Fibroblast of lung (primary cell): ENCODE data around the gene RER1. TPM values are rescaled to one million over a fixed set of nuclear protein-coding genes. Genes with fewer than 3 reads are reported as not detected.

Experiments used
- DNase-seq, 2 donors: peaks; one replicate each; pipeline versions ENCODE4 v3.0.0 to v3.0.0-alpha.2; 2010; ENCODE audit warnings: low read depth in 2 of 2
- H2AFZ ChIP-seq: 2 replicates; pipeline ENCODE4 v1.5.1; 2012; ENCODE audit warnings: low read length, control low read depth, inconsistent platforms
- H3K27ac ChIP-seq: 2 replicates; pipeline ENCODE4 v1.5.1; 2011; ENCODE audit warnings: low read length, control low read depth; ENCODE audit not compliant: insufficient read depth
- H3K27me3 ChIP-seq: 2 replicates; pipeline ENCODE4 v1.5.1; 2011; ENCODE audit warnings: mild to moderate bottlenecking, low read length; ENCODE audit not compliant: control insufficient read depth, insufficient read depth
- H3K36me3 ChIP-seq: 2 replicates; pipeline ENCODE4 v1.5.1; 2011; ENCODE audit warnings: low read length; ENCODE audit not compliant: control insufficient read depth, insufficient read depth
- H3K4me1 ChIP-seq: 2 replicates; pipeline ENCODE4 v1.5.1; 2011; ENCODE audit warnings: low read length; ENCODE audit not compliant: control insufficient read depth, insufficient read depth; ENCODE audit errors: extremely low read depth
- H3K4me2 ChIP-seq: 2 replicates; pipeline ENCODE4 v1.5.1; 2011; ENCODE audit warnings: low read length, control low read depth; ENCODE audit not compliant: insufficient read depth; ENCODE audit errors: extremely low read depth
- H3K4me3 ChIP-seq, 4 experiments: fragments of 200-600 bp in 1 of 4; sonication (generic) in 1 of 4; replicated peaks in 1 of 4; 2 replicates each; pipeline ENCODE4 v1.5.1; 2011 to 2016; ENCODE audit warnings: low read length in 4 of 4, low read depth in 3 of 4, mild to moderate bottlenecking in 3 of 4, control low read depth in 2 of 4, inconsistent platforms in 1 of 4, mixed read lengths in 1 of 4; ENCODE audit not compliant: insufficient read depth in 1 of 4; ENCODE audit errors: control extremely low read depth in 1 of 4
- H3K79me2 ChIP-seq: 2 replicates; pipeline ENCODE4 v1.5.1; 2012; ENCODE audit warnings: mild to moderate bottlenecking, low read length, inconsistent platforms; ENCODE audit not compliant: control insufficient read depth, insufficient read depth
- H3K9ac ChIP-seq: 2 replicates; pipeline ENCODE4 v1.5.1; 2011; ENCODE audit warnings: mild to moderate bottlenecking, low read length, control low read depth; ENCODE audit not compliant: insufficient read depth
- H3K9me3 ChIP-seq: 2 replicates; pipeline ENCODE4 v1.5.1; 2012; ENCODE audit warnings: low read depth, low read length; ENCODE audit not compliant: control insufficient read depth, insufficient read depth
- H4K20me1 ChIP-seq: 2 replicates; pipeline ENCODE4 v1.5.1; 2011; ENCODE audit warnings: low read length; ENCODE audit not compliant: control insufficient read depth, insufficient read depth; ENCODE audit errors: extremely low read depth
- CTCF ChIP-seq, 2 donors: IDR thresholded peaks in 1 of 2; conservative IDR thresholded peaks in 1 of 2; 1 replicate in 1 of 2; 2 replicates in 1 of 2; pipeline ENCODE4 v1.5.1; 2011 to 2012; ENCODE audit warnings: low read length in 2 of 2, control low read depth in 1 of 2, inconsistent platforms in 1 of 2, low read depth in 1 of 2, mild to moderate bottlenecking in 1 of 2
- EZH2 ChIP-seq: IDR thresholded peaks from 2 replicates; pipeline ENCODE4 v1.5.1; 2012; ENCODE audit warnings: low read length, control low read depth, mild to moderate bottlenecking; ENCODE audit errors: missing control alignments
- polyA plus RNA-seq, 2 donors: library from polyadenylated mRNA; depleted of rRNA in 1 of 2; stranded (reverse) in 1 of 2; unstranded in 1 of 2; fragments of >200 nt; gene quantifications; 2 replicates each; pipeline ENCODE4 v1.2.1, GENCODE V29; 2011 to 2012; ENCODE audit warnings: missing spikeins in 1 of 2
- total RNA-seq: library from RNA; depleted of rRNA; stranded (reverse); fragments of >200 nt; gene quantifications from 2 replicates; pipeline ENCODE4 v1.2.1, GENCODE V29; 2014

Gene RER1
- total and polyA plus RNA-seq, 2 donors (not counting 1 experiment from before 2014, with no cell fraction given): 76.1 to 271 TPM

GRCh38 chr1:2394761-2395160, 3.1 kb downstream of the RER1 start:
- H3K4me1 ChIP-seq: peaks cover 12% of the 10 kb centered on the region
- no peak overlapping the region for H3K4me2 ChIP-seq
- H3K79me2 ChIP-seq: peaks cover 65% of the 10 kb centered on the region
- H3K4me3 ChIP-seq: no peak overlapping the region
- no peaks in the 10 kb centered on the region for H3K9me3 ChIP-seq
- H4K20me1 ChIP-seq: no peaks in the 10 kb centered on the region
- no peak overlapping the region for H3K9ac ChIP-seq
- no peak overlapping the region for H2AFZ ChIP-seq
- peaks cover 29% of the 10 kb centered on the region for H3K36me3 ChIP-seq
- H3K27me3 ChIP-seq: no peaks in the 10 kb centered on the region
- no peak for TF ChIP-seq CTCF (conservative IDR thresholded peaks at IDR 0.05 in 1 of 2, IDR thresholded peaks at IDR 0.05 in 1 of 2; ENCODE audit: low read depth in 1 of 2, low read length in 2 of 2)
- no peak overlapping the region for H3K27ac ChIP-seq
- no peak for DNase-seq

DNA sequence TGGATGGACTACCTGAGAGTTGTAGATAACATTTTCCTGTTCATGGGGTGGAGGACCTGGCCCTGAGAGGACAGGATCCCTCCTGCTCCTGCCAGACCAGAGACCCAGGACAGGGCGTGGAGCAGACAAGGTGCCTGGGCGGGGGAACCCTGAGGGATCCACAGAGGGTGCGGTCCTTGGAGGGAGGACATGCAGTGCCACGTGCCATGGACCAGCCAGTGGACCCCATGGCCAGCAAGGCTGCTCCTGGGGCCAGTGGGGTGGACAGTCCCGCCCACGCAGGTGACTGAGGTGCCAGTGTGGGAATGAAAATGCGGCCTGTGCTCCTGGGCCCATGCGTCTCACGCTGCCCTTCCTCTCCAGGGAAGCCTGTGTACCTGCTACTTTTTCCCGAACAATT, 3.6 kb downstream of the RER1 start:
- H3K4me2 ChIP-seq: no peak overlapping the region
- TF ChIP-seq EZH2: no peak
- no peak for DNase-seq
- H3K9ac ChIP-seq: no peak overlapping the region
- H3K4me3 ChIP-seq: no peak overlapping the region
- peaks cover 11% of the 10 kb centered on the region for H3K4me1 ChIP-seq
- H3K9me3 ChIP-seq: no peaks in the 10 kb centered on the region
- peaks cover 65% of the 10 kb centered on the region for H3K79me2 ChIP-seq
- H3K36me3 ChIP-seq: peaks cover 32% of the 10 kb centered on the region
- no peak overlapping the region for H3K27ac ChIP-seq
- no peaks in the 10 kb centered on the region for H3K27me3 ChIP-seq
- no peak overlapping the region for H2AFZ ChIP-seq
- no peaks in the 10 kb centered on the region for H4K20me1 ChIP-seq

DNA sequence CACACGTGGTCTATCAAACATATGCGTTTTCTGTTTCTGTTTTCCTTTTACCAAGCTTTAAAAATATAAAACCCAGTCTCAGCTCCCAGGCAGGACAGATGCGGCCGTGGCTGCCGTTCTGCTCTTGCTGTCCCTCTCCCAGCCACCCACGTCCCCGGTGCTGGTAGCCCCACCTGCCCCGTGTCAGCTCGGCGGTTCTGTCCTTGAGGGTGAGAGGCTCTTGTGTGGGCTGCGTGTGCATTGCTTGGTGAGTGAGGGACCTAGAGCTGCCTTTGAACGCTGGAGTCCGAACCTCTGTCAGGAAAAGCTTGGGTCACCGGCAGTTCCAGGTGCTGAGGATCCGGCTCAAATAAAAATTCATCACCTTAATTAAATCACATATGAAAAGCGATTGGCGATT, 4.4 kb downstream of the RER1 start:
- Histone ChIP-seq H3K9ac (no peak overlapping the region), H3K4me3 (no peak overlapping the region), H3K9me3 (no peaks in the 10 kb centered on the region), H3K27me3 (no peaks in the 10 kb centered on the region), H3K27ac (no peak overlapping the region), H3K79me2 (peaks cover 60% of the 10 kb centered on the region), H3K4me2 (no peak overlapping the region), H3K4me1 (peaks cover 8% of the 10 kb centered on the region), H2AFZ (no peak overlapping the region), H3K36me3 (peaks cover 37% of the 10 kb centered on the region), H4K20me1 (no peaks in the 10 kb centered on the region)
- DNase-seq: no peak
- TF ChIP-seq EZH2 (no peak), CTCF (conservative IDR thresholded peaks at IDR 0.05 in 1 of 2, IDR thresholded peaks at IDR 0.05 in 1 of 2; ENCODE audit: low read depth in 1 of 2, low read length in 2 of 2) (no peak)
